Kidney (tissue), 14 donors: ENCODE results near the gene CD36. TPM values are rescaled to one million over a fixed set of nuclear protein-coding genes. Genes with fewer than 3 reads are reported as not detected.

Source experiments
- DNase-seq, 5 donors: peaks; one replicate each; pipeline ENCODE4 v3.0.0-alpha.2; 2013 to 2020
- FAIRE-seq: peaks from 2 replicates; lab custom pipeline; 2012; peaks lifted over from hg19 to GRCh38; lab: Jason Lieb, UNC
- H3K27ac ChIP-seq, 2 donors: one replicate each; pipeline ENCODE4 v1.7.0; 2013; ENCODE audit warnings: low read depth in 2 of 2, low read length in 2 of 2, inconsistent platforms in 1 of 2
- H3K27me3 ChIP-seq: one replicate; pipeline ENCODE4 v1.7.1; 2013; ENCODE audit warnings: low read length, inconsistent platforms; ENCODE audit not compliant: control insufficient read depth, insufficient read depth
- H3K36me3 ChIP-seq, 3 donors: one replicate each; pipeline versions ENCODE4 v1.7.0 to v1.7.1; 2013; ENCODE audit warnings: low read length in 3 of 3, control low read depth in 1 of 3, inconsistent platforms in 1 of 3; ENCODE audit not compliant: insufficient read depth in 3 of 3, control insufficient read depth in 2 of 3
- H3K4me1 ChIP-seq, 3 donors: one replicate each; pipeline versions ENCODE4 v1.7.0 to v1.7.1; 2013; ENCODE audit warnings: low read length in 3 of 3, inconsistent platforms in 1 of 3, low read depth in 1 of 3; ENCODE audit not compliant: control insufficient read depth in 2 of 3, insufficient read depth in 2 of 3
- H3K4me3 ChIP-seq, 3 donors: one replicate each; pipeline versions ENCODE4 v1.7.0 to v1.8.1; 2013; ENCODE audit warnings: low read length in 3 of 3, control low read depth in 1 of 3, inconsistent platforms in 1 of 3
- H3K9ac ChIP-seq, 3 donors: one replicate each; pipeline versions ENCODE4 v1.7.0 to v1.7.1; 2013; ENCODE audit warnings: low read length in 3 of 3, control low read depth in 1 of 3, inconsistent platforms in 1 of 3
- H3K9me3 ChIP-seq, 3 donors: one replicate each; pipeline versions ENCODE4 v1.7.0 to v1.7.1; 2013; ENCODE audit warnings: low read length in 3 of 3, control low read depth in 1 of 3, inconsistent platforms in 1 of 3; ENCODE audit not compliant: control insufficient read depth in 2 of 3, insufficient read depth in 1 of 3
- CTCF ChIP-seq: IDR thresholded peaks from 3 replicates; pipeline ENCODE4 v1.5.1; 2012; ENCODE audit warnings: mild to moderate bottlenecking, moderate library complexity, borderline replicate concordance; ENCODE audit not compliant: insufficient read depth; ENCODE audit errors: extremely low read depth
- intact Hi-C: fragments of 100-400 bp; cut with DNase I; formaldehyde crosslinking; loops from one replicate; pipeline ENCODE4 v1.11.1; 2022
- polyA plus RNA-seq: library from polyadenylated mRNA; stranded (reverse); fragments of 350-450 nt; fragmentation: Illumina TruSeq; extraction: RNeasy Lipid Tissue Mini Kit (QIAGEN cat#74804); gene quantifications from one replicate; pipeline ENCODE4 v1.2.3, GENCODE V29; 2014; ENCODE audit warnings: low read depth, low replicate concordance; ENCODE audit not compliant: insufficient read depth
- total RNA-seq: library from RNA; stranded (reverse); fragmentation: NEBNext Ultra II Directional; extraction: Animal tissue kit (Norgen Biotek cat#: 25700); gene quantifications from one replicate; pipeline ENCODE4 v1.2.1, GENCODE V29; 2021
- donor health status: control.
- donor health status: control.
- donor health status: control.
- donor health status: control.
- donor health status: control.
- donor health status: DM: yes; HTN: yes; CAD: no.
- donor health status: Normal renal cell carcinoma (clear cell type).

The CD36 gene
- total and polyA plus RNA-seq, 2 donors from 2014 or later, result 6.7 to 10.0 TPM

- Histone ChIP-seq H3K27me3 (no peaks in the 10 kb centered on the region), H3K27ac (no peak overlapping the region), H3K9ac (no peak overlapping the region), H3K4me3 (no peak overlapping the region), H3K36me3 (no peaks in the 10 kb centered on the region), H3K9me3 (no peaks in the 10 kb centered on the region), H3K4me1 (no peaks in the 10 kb centered on the region)
- intact Hi-C loops, result no loop called here
- TF ChIP-seq CTCF, result no peak
- FAIRE-seq (no peak), DNase-seq (no peak)
These were observed 2.9 kb upstream of the CD36 start for GRCh38 chr7:80635533-80635932.

GRCh38 chr7:80635998-80636397, 2.4 kb upstream of the CD36 start:
- H3K9me3 ChIP-seq, result no peaks in the 10 kb centered on the region
- intact Hi-C loops, result no loop called here
- H3K4me1 ChIP-seq, result no peaks in the 10 kb centered on the region
- H3K36me3 ChIP-seq, result no peaks in the 10 kb centered on the region
- H3K9ac ChIP-seq, result no peak overlapping the region
- DNase-seq, result no peak
- FAIRE-seq, result no peak
- H3K4me3 ChIP-seq, result no peak overlapping the region
- H3K27ac ChIP-seq, result no peak overlapping the region
- TF ChIP-seq CTCF, result no peak
- no peaks in the 10 kb centered on the region for H3K27me3 ChIP-seq

GRCh38 chr7:80636709-80637108, 1.7 kb upstream of the CD36 start:
- no peak for TF ChIP-seq CTCF
- Histone ChIP-seq H3K27ac (no peak overlapping the region), H3K27me3 (no peaks in the 10 kb centered on the region), H3K9ac (no peak overlapping the region), H3K4me1 (no peaks in the 10 kb centered on the region), H3K9me3 (no peaks in the 10 kb centered on the region), H3K36me3 (no peaks in the 10 kb centered on the region), H3K4me3 (no peak overlapping the region)
- FAIRE-seq (no peak), DNase-seq (no peak)
- intact Hi-C loops, result no loop called here

GRCh38 chr7:80637454-80637853, 988 bp upstream of the CD36 start:
- H3K4me3 ChIP-seq, result no peak overlapping the region
- H3K27me3 ChIP-seq, result no peaks in the 10 kb centered on the region
- H3K9ac ChIP-seq, result no peak overlapping the region
- DNase-seq (no peak), FAIRE-seq (no peak)
- H3K36me3 ChIP-seq, result no peaks in the 10 kb centered on the region
- H3K4me1 ChIP-seq, result no peaks in the 10 kb centered on the region
- H3K9me3 ChIP-seq, result no peaks in the 10 kb centered on the region
- no peak for TF ChIP-seq CTCF
- intact Hi-C loops, result no loop called here
- H3K27ac ChIP-seq, result no peak overlapping the region
